ENCODE measurements around the gene PLA2G1B. TPM values are rescaled to one million over a fixed set of nuclear protein-coding genes. Genes with fewer than 3 reads are reported as not detected.

PLA2G1B gene
- total and polyA plus RNA-seq, 2 of the 13 experiments (the other 11 are each of a cell fraction or from before 2014, with no cell fraction given): 0.33 to 1.4 TPM

GRCh38 chr12:120367924-120368788, 40.6 kb upstream of the PLA2G1B start:
- TF ChIP-seq ZFP62 (CRISPR knock-in tag; IDR thresholded peaks at IDR 0.05) (no peak), ONECUT2 (CRISPR knock-in tag; IDR thresholded peaks at IDR 0.05) (no peak), ATF7 (IDR thresholded peaks at IDR 0.05) (no peak), ATF7 (CRISPR knock-in tag; IDR thresholded peaks at IDR 0.05) (no peak), YY1 (IDR thresholded peaks at IDR 0.05; ENCODE audit: insufficient read depth, insufficient replicate concordance, low read depth, low read length) (no peak), HNRNPK (IDR thresholded peaks at IDR 0.05; ENCODE audit: low read depth, low read length, poor library complexity, severe bottlenecking) (peak; percentile 53), ZEB1 (IDR thresholded peaks at IDR 0.05; ENCODE audit: insufficient replicate concordance, low read depth) (no peak), RBFOX2 (IDR thresholded peaks at IDR 0.05; ENCODE audit: low read depth, low read length) (peak; percentile 24; the same call in 1 of the 2 replicates), ZNF83 (CRISPR knock-in tag; IDR thresholded peaks at IDR 0.05; ENCODE audit: borderline replicate concordance) (no peak), ZNF577 (CRISPR knock-in tag; IDR thresholded peaks at IDR 0.05; ENCODE audit: borderline replicate concordance, low read depth) (no peak), NR2C2 (CRISPR knock-in tag; IDR thresholded peaks at IDR 0.05; ENCODE audit: borderline replicate concordance) (no peak), MAFK (conservative IDR thresholded peaks at IDR 0.05 in 1 of 2, IDR thresholded peaks at IDR 0.05 in 1 of 2; ENCODE audit: low read length in 2 of 2) (no peak), AKNA (CRISPR knock-in tag; IDR thresholded peaks at IDR 0.05; ENCODE audit: borderline replicate concordance) (no peak), ZNF354B (CRISPR knock-in tag; IDR thresholded peaks at IDR 0.05) (no peak)
- no peak overlapping the region for H3K9ac ChIP-seq (ENCODE audit: insufficient read depth, low read depth, low read length)
- no peaks in the 10 kb centered on the region for H3K36me3 ChIP-seq (replicated peaks in 1 of 2; ENCODE audit: control insufficient read depth in 1 of 2, insufficient read depth in 2 of 2, low read length in 2 of 2)
- H3K4me3 ChIP-seq (replicated peaks in 1 of 3; ENCODE audit: insufficient read depth in 1 of 3, low read depth in 2 of 3, low read length in 3 of 3): peak overlapping the region; percentile 40 to 59 (median 43); a peak in 4 of 6 replicates
- H3K4me1 ChIP-seq (ENCODE audit: insufficient read depth, low read length): peaks cover 40% of the 10 kb centered on the region
- H3K4me2 ChIP-seq (ENCODE audit: low read depth, low read length): peak overlapping the region; percentile 53
- 19% methylated on average over 19 of the region's 86 CpGs for WGBS (ENCODE audit: low lambda C conversion rate)
- H3K9me3 ChIP-seq (ENCODE audit: low read length): no peaks in the 10 kb centered on the region
- no TSS peak for BruUV-seq (replicated peaks)
- FAIRE-seq: no peak
- in situ Hi-C loops (cut with HindIII; ENCODE audit: extremely low pct_ligation_motif_present, low pct_unique_long_range_greater_than_20kb) (no loop called here), intact Hi-C loops (cut with micrococcal nuclease; ENCODE audit: unreplicated experiment) (loop anchor here (5.0 kb wide), 1 partner anchor 41 kb away; the partner anchor contains the start of gene PLA2G1B)
- no peaks in the 10 kb centered on the region for H4K20me1 ChIP-seq (ENCODE audit: insufficient read depth, low read length)
- no peak for DNase-seq (ENCODE audit: low spot score)
- CTCF ChIA-PET (ENCODE audit: low intra/inter-chr PET ratio, low total read pairs): no interaction called here
- H3K27me3 ChIP-seq (ENCODE audit: control insufficient read depth in 1 of 2, insufficient read depth in 2 of 2, low read length in 2 of 2): peaks cover 9 to 43% of the 10 kb centered on the region in 2 experiments; a peak in 4 of 5 replicates
- no peak for ATAC-seq
- no peak overlapping the region for H2AFZ ChIP-seq (ENCODE audit: low read length)
- H3K27ac ChIP-seq (ENCODE audit: extremely low read length, insufficient read depth, low read length): no peak overlapping the region
- POLR2A ChIA-PET: interaction anchor here (1.5 kb wide), 1 partner anchor 70 kb away, joined by 8 read pairs; the partner anchor contains the start of gene COX6A1
- no peaks in the 10 kb centered on the region for H3K79me2 ChIP-seq (ENCODE audit: insufficient read depth, low read length)
